ENCODE measurements around the gene SSPN.
A peak's percentile ranks its signal among the peaks of the same experiment; 100 is the strongest.

SSPN gene

GRCh38 chr12:26252946-26253345, 57.6 kb downstream of the SSPN start:
- no peak for DNase-seq (ENCODE audit: low read depth)
- TF ChIP-seq, protein P1, sequence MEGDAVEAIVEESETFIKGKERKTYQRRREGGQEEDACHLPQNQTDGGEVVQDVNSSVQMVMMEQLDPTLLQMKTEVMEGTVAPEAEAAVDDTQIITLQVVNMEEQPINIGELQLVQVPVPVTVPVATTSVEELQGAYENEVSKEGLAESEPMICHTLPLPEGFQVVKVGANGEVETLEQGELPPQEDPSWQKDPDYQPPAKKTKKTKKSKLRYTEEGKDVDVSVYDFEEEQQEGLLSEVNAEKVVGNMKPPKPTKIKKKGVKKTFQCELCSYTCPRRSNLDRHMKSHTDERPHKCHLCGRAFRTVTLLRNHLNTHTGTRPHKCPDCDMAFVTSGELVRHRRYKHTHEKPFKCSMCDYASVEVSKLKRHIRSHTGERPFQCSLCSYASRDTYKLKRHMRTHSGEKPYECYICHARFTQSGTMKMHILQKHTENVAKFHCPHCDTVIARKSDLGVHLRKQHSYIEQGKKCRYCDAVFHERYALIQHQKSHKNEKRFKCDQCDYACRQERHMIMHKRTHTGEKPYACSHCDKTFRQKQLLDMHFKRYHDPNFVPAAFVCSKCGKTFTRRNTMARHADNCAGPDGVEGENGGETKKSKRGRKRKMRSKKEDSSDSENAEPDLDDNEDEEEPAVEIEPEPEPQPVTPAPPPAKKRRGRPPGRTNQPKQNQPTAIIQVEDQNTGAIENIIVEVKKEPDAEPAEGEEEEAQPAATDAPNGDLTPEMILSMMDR (IDR thresholded peaks at IDR 0.05; ENCODE audit: low read length, missing control alignments): no peak
- H3K4me3 ChIP-seq (replicated peaks; ENCODE audit: low read depth, low read length): no peak overlapping the region

GRCh38 chr12:26255893-26256645, 60.7 kb downstream of the SSPN start:
- TF ChIP-seq, protein P1 (IDR thresholded peaks at IDR 0.05; ENCODE audit: low read length, missing control alignments): no peak
- no peak overlapping the region for H3K4me3 ChIP-seq (replicated peaks; ENCODE audit: low read depth, low read length)

GRCh38 chr12:26264215-26264838, 69.0 kb downstream of the SSPN start:
- no peak for DNase-seq (ENCODE audit: low read depth)
- H3K4me3 ChIP-seq (replicated peaks; ENCODE audit: low read depth, low read length): no peak overlapping the region
- TF ChIP-seq, protein P1 (IDR thresholded peaks at IDR 0.05; ENCODE audit: low read length, missing control alignments): peak; percentile 27

More at GRCh38 chr12:26255893-26256645, 60.7 kb downstream of the SSPN start:
- no peak for DNase-seq (ENCODE audit: low read depth)

DNA sequence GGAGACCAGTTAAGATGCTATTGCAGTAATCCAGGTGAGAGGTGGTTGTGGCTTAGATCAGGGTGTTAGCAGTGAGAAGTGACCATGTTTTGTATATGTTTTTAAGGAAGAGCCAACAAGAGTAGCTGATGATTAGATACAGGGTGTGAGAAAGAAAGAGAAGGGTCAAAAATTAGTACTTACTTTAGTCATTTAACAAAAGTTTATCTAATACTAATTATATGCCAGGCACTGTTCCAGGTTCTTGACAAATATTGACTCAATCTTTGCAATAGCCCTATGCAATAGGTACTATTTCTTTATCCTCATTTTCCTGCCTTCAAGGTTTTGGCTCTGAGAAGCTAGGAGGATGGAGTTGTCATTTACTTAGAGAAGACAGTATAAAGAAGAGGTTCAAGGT, 70.2 kb downstream of the SSPN start:
- TF ChIP-seq, protein P1 (IDR thresholded peaks at IDR 0.05; ENCODE audit: low read length, missing control alignments): no peak
- H3K4me3 ChIP-seq (replicated peaks; ENCODE audit: low read depth, low read length): no peak overlapping the region
- DNase-seq (ENCODE audit: low read depth): no peak

- H3K4me3 ChIP-seq (replicated peaks; ENCODE audit: low read depth, low read length): no peak overlapping the region
- TF ChIP-seq, protein P1 (IDR thresholded peaks at IDR 0.05; ENCODE audit: low read length, missing control alignments): no peak
- no peak for DNase-seq (ENCODE audit: low read depth)
Measured at GRCh38 chr12:26266881-26267280, 71.5 kb downstream of the SSPN start.

DNA sequence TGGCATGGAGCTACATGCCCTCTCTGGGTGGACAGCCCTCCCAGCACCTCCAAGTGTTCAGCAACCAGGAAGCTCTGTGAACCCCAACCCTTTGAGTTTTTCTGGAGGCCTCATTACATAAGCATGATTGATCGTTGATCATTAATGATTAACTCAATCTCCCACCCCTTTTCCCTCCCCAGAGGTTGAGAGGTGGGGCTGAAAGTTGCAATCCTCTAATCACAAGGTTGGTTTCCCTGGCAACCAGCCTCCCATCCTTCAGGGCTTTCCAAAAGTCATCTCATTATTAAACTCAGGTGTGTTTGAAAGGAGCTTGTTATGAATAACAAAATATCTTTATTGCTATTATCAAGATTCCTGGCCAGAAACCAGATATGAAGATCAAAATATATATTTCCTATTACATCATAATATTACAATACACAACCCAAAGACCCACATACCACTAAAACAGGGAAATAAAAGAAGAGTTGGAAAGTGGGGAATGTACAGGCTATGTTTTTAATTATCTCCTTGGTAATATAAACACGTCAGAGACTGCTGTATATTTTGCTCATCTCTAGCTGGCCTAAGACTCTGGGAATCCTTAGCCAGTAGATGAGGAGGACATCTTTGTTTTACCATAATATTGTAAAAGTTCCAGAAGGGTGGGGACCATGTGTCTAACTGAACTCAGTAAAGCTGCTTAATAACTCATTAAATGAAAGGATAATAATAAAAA, 73.6 kb downstream of the SSPN start:
- TF ChIP-seq, protein P1 (IDR thresholded peaks at IDR 0.05; ENCODE audit: low read length, missing control alignments): no peak
- no peak overlapping the region for H3K4me3 ChIP-seq (replicated peaks; ENCODE audit: low read depth, low read length)
- DNase-seq (ENCODE audit: low read depth): no peak
